GM21381 (cell line): ENCODE data around the gene MYL3.
"Not testable (repeated sequence)": the region's sequence is repeated elsewhere in the genome, so short reads cannot be mapped to it uniquely, and the experiment has no call there.

Experiments used
- ATAC-seq: cut with Tn5 transposase; IDR thresholded peaks from one replicate; pipeline ENCODE4 v1.9.1; 2021; ENCODE audit warnings: mild to moderate bottlenecking, moderate library complexity; ENCODE audit not compliant: unreplicated experiment

The MYL3 gene

GRCh38 chr3:46863261-46863782 lies at the start of gene MYL3:
Gene MYL3, minus strand, starts transcription at chr3:46863444. Its CDS starts 54 bp downstream, at chr3:46863390.
- no peak for ATAC-seq

GRCh38 chr3:46912986-46913385 lies 49.7 kb upstream of the MYL3 start:
- no peak for ATAC-seq

DNA sequence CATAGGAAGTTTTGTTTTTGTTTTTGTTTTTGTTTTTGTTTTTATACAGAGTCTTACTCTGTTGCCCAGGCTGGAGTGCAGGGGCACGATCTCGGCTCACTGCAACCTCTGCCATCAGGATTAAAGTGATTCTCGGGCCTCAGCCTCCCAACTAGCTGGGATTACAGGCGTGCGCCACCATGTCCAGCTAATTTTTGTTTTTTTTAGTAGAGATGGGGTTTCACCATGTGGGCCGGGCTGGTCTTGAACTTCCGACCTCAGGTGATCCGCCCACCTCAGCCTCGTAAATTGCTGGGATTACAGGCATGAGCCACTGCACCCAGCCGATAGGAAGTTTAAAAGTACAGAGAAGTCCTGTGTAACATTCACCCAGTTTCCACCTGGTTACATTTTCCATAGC lies 47.7 kb upstream of the MYL3 start:
- not testable (repeated sequence) for ATAC-seq

DNA sequence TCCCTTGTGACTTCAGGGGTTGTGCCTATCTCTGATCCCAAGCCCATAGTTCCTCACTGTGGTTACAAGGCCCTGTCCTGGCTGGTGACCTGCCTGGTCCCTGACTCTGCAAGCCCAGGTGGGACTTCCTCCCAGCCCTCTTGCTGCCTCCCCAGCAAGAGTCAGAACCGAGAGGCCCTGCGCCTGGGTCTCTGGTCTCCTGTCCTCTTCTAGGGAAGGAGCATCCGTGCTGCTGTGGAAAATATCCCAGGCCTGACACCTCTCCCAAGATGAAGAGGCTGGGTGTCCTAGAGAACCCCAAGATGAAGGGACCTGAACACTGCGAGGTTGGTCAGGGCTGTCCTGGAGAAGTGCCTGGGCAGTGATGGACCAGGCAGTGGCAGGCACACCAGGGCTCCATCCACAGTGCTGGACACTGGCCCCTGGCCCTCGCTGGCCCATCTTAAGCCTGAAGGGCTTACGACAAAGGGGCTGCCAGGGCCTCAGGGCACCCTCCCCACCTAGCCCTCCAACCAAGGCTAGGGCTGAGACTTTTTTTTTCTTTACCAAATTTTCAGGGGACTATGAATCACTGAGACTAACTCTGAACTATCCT lies 47.0 kb upstream of the MYL3 start:
- ATAC-seq, result no peak

DNA sequence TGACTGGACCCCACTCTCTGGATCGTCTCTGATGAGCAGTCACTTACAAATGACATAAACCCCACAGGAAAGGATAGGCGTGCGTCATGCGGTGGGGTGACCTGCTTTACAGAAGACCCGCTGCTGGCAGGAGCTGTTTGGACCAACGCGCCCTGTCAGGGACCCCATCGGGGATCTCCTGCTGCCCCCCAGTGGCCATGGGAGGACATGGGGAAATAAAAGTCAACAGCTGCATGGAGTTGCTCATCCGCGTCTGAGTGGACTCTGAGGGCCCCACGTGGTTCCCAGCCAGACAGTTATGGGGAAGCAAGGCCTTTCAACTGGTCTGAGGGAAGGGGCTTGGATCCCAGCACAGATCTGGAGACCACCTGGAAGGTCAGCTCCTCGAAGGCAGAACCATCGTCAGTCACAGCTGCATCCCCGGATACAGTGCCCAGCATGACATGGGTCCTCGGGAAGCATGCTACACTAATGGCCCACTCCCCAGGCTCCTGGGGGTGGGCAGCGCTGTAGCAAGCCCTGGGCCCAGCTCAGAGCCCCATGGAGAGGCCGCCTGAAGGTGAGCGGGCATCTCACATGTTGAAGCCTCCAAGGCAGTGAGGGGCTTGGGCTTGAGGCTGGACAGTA lies 46.4 kb upstream of the MYL3 start:
- peak; percentile 57 for ATAC-seq

- no peak for ATAC-seq
These were observed 45.8 kb upstream of the MYL3 start for GRCh38 chr3:46908986-46909534.

DNA sequence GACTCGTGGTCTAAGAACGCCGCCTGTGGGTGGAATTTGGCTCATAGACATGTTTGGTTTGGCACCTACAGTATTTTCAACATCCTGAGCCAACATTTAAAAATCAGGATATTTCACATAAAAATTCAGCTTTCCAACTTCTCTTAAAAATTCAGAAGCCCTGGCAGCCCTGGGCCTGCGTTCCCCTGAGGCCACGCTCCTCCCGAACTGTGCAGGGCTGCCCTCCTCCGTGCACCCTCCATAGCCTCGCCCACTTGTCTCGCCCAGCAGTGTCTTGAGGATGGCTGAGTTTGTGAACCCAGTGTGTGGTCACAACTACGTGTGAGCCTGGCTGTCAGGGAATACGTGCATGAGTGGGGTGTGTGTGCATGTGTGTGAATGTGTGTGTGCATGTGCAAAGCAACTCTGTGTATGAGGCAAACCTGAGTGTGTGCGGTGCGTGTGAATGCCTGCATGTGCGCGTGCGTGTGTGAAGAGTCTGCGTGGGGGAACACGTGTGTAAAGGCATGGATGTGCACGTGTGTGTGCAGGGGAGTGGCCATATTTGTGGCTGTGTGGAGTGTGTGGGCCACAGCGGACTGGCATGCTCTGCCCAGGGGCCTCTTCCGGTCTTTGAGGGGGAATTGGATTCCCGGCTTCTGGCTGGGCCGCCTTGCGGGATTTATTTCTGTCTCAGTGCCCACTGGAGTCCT lies 45.2 kb upstream of the MYL3 start:
- ATAC-seq, result no peak

GRCh38 chr3:46907960-46908293 lies 44.7 kb upstream of the MYL3 start:
- no peak for ATAC-seq

DNA sequence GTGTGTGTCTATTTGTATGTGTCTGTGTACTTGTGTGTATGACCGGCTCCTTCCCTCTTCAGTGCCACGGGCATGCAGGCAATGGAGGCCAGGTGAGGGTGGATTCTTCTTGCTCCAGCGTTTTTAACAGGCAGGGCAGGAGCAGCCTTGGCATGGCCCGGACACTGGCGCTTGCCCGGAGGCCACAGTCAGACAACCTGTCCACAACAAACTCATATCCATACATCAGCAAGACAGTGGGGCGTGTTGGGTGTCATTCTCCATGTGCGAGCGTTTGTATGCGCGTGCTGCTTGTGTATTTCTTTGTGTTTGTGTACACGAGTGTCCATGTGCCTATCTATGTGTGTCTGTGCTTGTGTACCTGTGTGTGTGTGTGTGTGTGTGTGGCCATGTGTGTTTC lies 44.0 kb upstream of the MYL3 start:
- no peak for ATAC-seq

DNA sequence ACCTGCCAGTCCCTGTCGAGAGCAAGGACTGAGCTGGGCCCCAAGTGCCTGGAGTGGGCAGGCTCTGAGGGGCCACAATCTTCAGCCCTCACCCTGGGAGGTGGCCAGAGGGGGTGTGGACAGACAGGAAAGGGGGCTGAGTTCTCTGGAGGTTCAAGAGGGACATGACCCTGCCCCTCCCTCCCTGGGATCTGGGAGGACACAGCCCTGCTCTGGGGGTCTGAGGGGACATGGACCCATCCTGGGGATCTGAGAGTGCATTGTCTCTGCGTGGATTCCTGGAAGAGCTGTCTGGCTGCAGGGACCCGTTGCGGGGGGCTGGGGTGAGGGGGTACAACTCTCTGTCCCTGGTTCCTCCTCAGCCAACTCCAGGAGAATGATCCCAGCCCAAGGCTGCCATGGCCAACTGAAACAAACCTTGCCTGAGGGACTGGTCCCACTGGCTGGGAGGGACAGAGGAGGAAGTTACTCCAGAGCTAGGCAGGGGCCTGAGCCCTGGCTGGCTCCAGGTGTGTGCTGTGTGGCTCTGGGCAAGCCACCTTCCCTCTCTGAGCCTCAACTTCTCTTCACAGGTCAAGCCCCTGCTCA lies 43.3 kb upstream of the MYL3 start:
- ATAC-seq, result no peak

DNA sequence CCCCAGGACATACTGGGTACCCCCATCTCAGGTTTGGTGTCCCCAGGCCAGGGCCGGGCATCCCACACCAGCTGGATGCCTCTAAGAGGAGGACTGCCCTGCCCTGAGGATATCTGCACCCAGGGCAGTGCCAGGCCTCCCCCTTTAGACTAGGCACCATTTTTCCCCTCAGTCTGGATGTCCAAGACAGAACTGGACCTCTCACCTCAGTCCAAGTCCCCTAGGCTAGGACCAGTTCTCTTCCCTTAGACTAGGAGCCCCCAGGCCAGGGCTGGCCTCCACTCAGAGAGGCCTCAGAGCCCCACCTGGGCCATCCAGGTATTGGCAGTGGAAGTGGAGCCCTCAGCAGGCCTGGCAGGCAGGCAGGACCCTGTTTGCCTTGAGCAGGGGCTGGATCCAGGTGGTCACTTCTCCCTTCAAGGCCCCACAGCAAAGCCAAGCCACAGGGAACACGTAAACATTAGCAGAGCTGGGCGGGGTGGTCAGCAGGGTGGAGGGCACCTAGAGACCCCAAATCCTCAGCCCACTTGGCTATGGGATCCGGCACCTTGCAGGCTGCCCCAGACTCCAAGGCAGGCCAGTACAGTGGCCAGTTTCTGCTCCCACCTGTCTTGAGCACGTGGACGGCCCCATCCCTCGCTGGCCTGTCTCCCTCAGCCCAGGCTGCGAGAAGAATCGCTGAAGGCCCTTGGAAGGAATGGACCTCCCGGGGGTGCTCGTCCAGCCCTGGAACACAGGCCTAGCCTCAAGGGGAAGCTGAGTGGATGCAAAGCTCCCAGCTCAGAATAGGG lies 42.6 kb upstream of the MYL3 start:
- ATAC-seq, result no peak

DNA sequence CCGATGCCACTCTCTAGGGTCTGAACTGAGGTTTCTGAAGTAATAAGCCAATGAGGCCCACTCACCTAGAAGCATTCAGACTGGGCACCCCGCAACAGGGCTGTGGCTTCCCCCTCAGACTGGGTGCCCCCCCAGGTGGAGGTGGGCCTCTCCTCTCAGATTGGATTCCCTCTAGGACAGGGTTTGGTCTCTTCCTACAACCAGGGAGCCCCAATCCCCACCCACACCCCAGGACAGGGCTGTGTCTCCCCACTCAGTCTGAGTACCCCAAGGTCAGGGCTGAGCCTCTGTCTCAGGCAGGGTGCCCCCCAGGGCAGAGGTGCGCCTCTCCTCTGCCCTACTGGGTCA lies 41.9 kb upstream of the MYL3 start:
- ATAC-seq, result no peak

GRCh38 chr3:46904303-46905212 lies 41.3 kb upstream of the MYL3 start:
- ATAC-seq, result no peak

DNA sequence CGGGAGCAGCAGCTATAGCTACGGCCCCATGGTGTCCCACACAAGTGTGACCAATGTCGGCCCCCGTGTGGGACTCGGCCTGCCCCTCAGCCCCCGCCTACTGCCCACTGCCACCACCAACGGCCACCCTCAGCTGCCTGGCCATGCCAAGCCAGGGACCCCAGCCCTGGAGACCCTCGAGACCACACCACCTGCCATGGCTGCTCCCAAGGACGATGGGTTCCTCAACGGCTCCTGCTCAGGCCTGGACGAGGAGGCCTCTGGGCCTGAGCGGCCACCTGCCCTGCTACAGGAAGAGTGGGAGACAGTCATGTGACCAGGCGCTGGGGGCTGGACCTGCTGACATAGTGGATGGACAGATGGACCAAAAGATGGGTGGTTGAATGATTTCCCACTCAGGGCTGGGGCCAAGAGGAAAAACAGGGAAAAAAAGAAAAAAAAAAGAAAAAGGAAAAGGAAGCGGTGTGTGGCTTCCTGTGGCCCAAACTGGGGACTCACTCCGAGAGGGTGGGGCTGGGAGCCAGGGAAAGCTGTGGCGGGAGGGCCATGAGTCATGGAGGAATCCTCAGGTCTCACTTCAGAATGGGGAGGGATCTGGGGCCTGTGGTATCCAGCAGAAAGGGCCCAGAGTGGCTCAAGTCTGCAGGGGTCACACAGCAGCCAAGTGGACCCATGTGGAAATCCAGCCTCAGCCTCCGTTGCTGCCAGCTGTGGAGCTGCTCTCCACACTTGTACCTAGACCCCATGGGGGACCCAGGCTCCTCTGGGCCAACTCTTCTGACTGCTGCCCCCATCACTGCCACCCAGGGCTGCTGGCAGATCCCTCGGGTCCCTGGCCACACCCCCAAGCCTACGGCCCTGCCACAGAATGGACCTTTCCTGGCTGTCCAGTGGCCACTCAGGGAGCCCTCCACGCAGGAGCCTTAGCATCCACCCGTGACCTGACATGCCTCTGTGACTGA lies 40.4 kb upstream of the MYL3 start:
- ATAC-seq, result no peak

DNA sequence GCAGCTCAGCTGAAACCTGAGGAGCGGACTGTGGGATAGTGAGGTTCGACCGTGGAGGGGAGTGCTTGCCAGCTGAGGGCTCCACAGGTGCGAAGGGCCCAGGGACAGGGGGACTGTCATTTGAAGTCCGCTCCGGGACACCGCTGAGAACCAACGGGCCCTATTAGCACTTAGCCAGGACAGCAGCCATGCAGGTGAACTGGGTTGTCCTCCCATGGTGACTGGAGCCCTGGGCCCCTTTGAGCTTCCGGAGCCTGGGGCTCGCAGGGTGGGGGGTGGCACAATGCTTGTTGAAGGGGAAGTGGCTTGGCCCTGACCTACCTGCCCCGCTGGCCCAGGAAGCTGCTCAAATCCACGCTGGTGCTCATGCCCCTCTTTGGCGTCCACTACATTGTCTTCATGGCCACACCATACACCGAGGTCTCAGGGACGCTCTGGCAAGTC lies 39.0 kb upstream of the MYL3 start:
- ATAC-seq, result no peak

DNA sequence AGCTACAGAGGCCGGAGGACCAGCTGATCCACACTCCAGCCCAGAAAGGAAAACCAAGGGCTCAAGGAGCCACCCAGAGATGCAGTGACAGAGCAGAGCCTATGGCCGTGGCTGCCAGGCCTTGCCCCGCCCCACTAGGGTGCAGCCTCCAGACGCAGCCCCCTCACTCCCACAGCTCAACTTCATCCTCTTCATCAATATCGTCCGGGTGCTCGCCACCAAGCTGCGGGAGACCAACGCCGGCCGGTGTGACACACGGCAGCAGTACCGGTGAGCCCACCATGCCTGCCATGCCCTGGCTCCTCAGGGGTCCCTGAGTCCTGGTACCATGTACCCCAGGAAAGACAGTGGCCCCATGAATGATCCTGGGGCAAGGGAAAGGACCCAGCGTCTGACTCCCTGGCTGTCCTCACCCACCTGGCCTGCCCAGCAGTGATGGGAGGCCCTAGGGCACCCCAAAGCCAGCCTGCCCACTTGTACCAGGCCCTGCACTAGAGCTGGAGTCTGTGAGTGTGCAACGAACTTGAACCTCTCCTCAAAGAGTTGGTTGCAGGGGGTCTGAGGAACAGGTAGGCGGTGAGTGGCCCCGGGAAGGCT lies 38.4 kb upstream of the MYL3 start:
- ATAC-seq, result no peak

GRCh38 chr3:46901061-46901460 lies 37.8 kb upstream of the MYL3 start:
- no peak for ATAC-seq

DNA sequence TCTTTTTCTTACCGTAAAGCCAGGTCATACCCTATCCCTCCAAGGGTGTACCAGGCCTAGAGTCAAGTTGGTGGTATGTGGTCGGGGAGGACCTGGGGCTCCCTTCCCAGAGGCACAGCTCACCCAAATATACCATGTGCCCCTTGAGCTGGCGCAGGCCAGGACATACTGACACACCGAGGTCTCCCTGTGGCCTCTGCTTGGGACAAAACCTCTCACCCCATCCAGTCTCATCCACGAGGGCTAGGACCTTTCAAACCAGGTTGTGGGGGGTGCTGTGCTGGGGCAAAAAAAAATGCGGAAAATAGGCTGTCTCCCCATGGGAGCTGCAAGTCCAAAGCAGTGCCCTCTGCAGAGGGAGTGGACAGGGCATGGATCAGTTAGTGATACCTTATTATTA lies 37.1 kb upstream of the MYL3 start:
- no peak for ATAC-seq

DNA sequence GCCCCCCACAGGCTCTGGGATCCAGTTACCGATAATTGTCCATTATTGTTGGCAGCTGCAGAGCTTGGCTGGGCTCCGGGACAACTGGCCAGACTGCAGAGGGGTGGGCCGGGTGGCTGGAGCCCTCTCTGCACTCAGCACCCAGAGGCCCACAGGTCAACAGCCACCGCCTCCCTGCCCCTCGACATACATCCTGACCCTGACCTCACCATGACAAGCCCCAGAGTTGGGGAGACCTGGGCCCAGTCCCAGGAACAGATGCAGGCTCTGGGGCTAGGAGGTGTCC lies 36.7 kb upstream of the MYL3 start:
- no peak for ATAC-seq
